ENCODE results near the gene TRIM32. TPM values are rescaled to one million over a fixed set of nuclear protein-coding genes. Genes with fewer than 3 reads are reported as not detected.

Gene TRIM32
- total and polyA plus RNA-seq, 2 of the 13 experiments (the other 11 are each of a cell fraction or from before 2014, with no cell fraction given) = 6.5 to 7.7 TPM

GRCh38 chr9:116720111-116720510, 33.0 kb downstream of the TRIM32 start:
- Histone ChIP-seq H2AFZ (ENCODE audit: low read length) (no peak overlapping the region), H3K4me2 (ENCODE audit: low read depth, low read length) (no peak overlapping the region), H3K27ac (ENCODE audit: extremely low read length, insufficient read depth, low read length) (no peak overlapping the region), H4K20me1 (ENCODE audit: insufficient read depth, low read length) (no peaks in the 10 kb centered on the region), H3K4me3 (replicated peaks in 1 of 3; ENCODE audit: insufficient read depth in 1 of 3, low read depth in 2 of 3, low read length in 3 of 3) (no peak overlapping the region), H3K9me3 (ENCODE audit: low read length) (no peaks in the 10 kb centered on the region), H3K27me3 (ENCODE audit: control insufficient read depth in 1 of 2, insufficient read depth in 2 of 2, low read length in 2 of 2) (no peaks in the 10 kb centered on the region), H3K79me2 (ENCODE audit: insufficient read depth, low read length) (no peaks in the 10 kb centered on the region), H3K36me3 (replicated peaks in 1 of 2; ENCODE audit: control insufficient read depth in 1 of 2, insufficient read depth in 2 of 2, low read length in 2 of 2) (no peaks in the 10 kb centered on the region), H3K4me1 (ENCODE audit: insufficient read depth, low read length) (no peaks in the 10 kb centered on the region), H3K9ac (ENCODE audit: insufficient read depth, low read depth, low read length) (no peak overlapping the region)
- 2% methylated on average over 2 of the region's 2 CpGs for WGBS (ENCODE audit: low lambda C conversion rate)
- in situ Hi-C loops (cut with HindIII; ENCODE audit: extremely low pct_ligation_motif_present, low pct_unique_long_range_greater_than_20kb) (no loop called here), intact Hi-C loops (cut with micrococcal nuclease; ENCODE audit: unreplicated experiment) (no loop called here)
- DNase-seq (ENCODE audit: low spot score) (no peak), FAIRE-seq (no peak), ATAC-seq (no peak)
- CTCF ChIA-PET (ENCODE audit: low intra/inter-chr PET ratio, low total read pairs) = no interaction called here
- BruUV-seq (replicated peaks) = no TSS peak
- POLR2A ChIA-PET = no interaction called here
- TF ChIP-seq ZNF512 (CRISPR knock-in tag; IDR thresholded peaks at IDR 0.05) (no peak), NFYC (CRISPR knock-in tag; IDR thresholded peaks at IDR 0.05) (no peak), SP140L (CRISPR knock-in tag; IDR thresholded peaks at IDR 0.05; ENCODE audit: borderline replicate concordance) (no peak), TEAD2 (CRISPR knock-in tag; IDR thresholded peaks at IDR 0.05) (no peak), PLSCR1 (CRISPR knock-in tag; IDR thresholded peaks at IDR 0.05; ENCODE audit: borderline replicate concordance) (no peak), RBFOX2 (IDR thresholded peaks at IDR 0.05; ENCODE audit: low read depth, low read length) (no peak), ZSCAN21 (CRISPR knock-in tag; IDR thresholded peaks at IDR 0.05; ENCODE audit: borderline replicate concordance) (no peak), MAFK (conservative IDR thresholded peaks at IDR 0.05 in 1 of 2, IDR thresholded peaks at IDR 0.05 in 1 of 2; ENCODE audit: low read length in 2 of 2) (no peak), ZNF142 (CRISPR knock-in tag; IDR thresholded peaks at IDR 0.05) (no peak), ZFP36L1 (CRISPR knock-in tag; IDR thresholded peaks at IDR 0.05) (no peak), RBM39 (IDR thresholded peaks at IDR 0.05; ENCODE audit: low read depth, low read length, poor library complexity, severe bottlenecking) (no peak), DNMT1 (CRISPR knock-in tag; IDR thresholded peaks at IDR 0.05) (no peak), CCAR2 (optimal IDR thresholded peaks at IDR 0.05; ENCODE audit: low read depth, low read length) (no peak)
